ENCODE measurements around the gene ARFRP1. TPM values are rescaled to one million over a fixed set of nuclear protein-coding genes. Genes with fewer than 3 reads are reported as not detected.

ARFRP1 gene
- total and polyA plus RNA-seq, 2 of the 13 experiments (the other 11 are each of a cell fraction or from before 2014, with no cell fraction given): 32.0 to 51.1 TPM

DNA sequence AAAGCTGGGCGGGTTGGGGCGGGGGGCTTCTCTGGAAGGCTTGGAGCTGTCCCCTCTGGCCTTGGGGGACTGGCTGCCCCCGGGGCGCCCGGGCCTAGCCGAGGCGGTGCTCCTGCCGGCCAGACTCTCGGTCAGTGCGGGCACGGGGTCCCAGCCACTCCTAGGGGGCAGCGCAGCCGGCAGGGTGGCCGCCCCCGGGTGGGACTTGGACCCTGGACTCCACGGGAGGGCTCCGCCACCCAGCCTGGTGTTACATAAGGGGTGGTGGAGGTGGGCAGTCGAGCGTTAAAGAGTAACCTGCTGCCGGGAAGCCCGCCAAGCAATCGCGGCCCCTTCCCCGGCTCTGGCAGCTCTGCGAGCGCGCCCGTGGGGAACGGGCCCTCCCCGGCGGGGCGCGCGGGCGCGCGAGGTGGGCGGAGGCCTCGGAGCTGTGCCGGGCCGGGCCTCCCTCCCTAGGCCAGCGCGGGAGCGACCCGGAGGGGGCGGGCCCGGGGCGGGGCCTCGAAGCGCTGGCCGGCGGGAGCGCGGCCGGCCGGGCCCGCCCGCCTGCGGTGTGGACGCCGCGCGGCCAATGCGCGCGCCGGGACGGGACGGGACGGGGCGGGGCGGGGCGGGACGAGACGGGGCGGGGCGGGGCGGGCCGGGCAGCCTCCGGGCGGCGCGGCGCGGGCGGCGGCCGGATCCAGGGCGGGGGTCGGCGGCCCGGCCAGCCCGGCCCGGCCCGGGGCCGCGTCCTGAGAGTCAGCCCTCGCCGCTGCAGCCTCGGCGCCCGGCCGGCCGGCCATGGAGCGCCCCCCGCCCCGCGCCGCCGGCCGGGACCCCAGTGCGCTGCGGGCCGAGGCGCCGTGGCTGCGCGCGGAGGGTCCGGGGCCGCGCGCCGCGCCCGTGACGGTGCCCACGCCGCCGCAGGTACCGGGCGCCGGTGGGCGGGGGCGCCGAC is 31.6 kb upstream of the ARFRP1 start, which contains the start of gene SLC2A4RG (continued):
- TF ChIP-seq ZFX (CRISPR knock-in tag; IDR thresholded peaks at IDR 0.05; ENCODE audit: low read depth) (peak; percentile 89), TCF7L2 (IDR thresholded peaks at IDR 0.05; ENCODE audit: low read depth, low read length) (no peak), ZNF441 (CRISPR knock-in tag; IDR thresholded peaks at IDR 0.05; ENCODE audit: borderline replicate concordance) (0 out of 2 replicates have a peak, but pooled peaks have one; percentile 61), ZNF761 (CRISPR knock-in tag; conservative IDR thresholded peaks at IDR 0.05) (peak; percentile 48; the same call in 1 of the 2 replicates), ZNF850 (CRISPR knock-in tag; conservative IDR thresholded peaks at IDR 0.05) (no peak), ZNF546 (CRISPR knock-in tag; conservative IDR thresholded peaks at IDR 0.05) (0 out of 2 replicates have a peak, but pooled peaks have one; percentile 28), NFYC (CRISPR knock-in tag; IDR thresholded peaks at IDR 0.05) (no peak), KLF6 (CRISPR knock-in tag; IDR thresholded peaks at IDR 0.05) (peak; percentile 86; the same call in 1 of the 2 replicates), KDM4B (CRISPR knock-in tag; IDR thresholded peaks at IDR 0.05) (peak; percentile 89; the same call in 1 of the 2 replicates), ZNF549 (CRISPR knock-in tag; IDR thresholded peaks at IDR 0.05) (peak; percentile 77; the same call in 1 of the 2 replicates), SP1 (IDR thresholded peaks at IDR 0.05) (no peak), SP1 (CRISPR knock-in tag; IDR thresholded peaks at IDR 0.05) (peak; percentile 68), CENPT (CRISPR knock-in tag; IDR thresholded peaks at IDR 0.05; ENCODE audit: low read depth) (no peak), E2F2 (CRISPR knock-in tag; IDR thresholded peaks at IDR 0.05; ENCODE audit: borderline replicate concordance) (peak; percentile 95; the same call in 1 of the 2 replicates), TEAD3 (CRISPR knock-in tag; optimal IDR thresholded peaks at IDR 0.05; ENCODE audit: borderline replicate concordance) (peak; percentile 78), BORCS8-MEF2B (CRISPR knock-in tag; IDR thresholded peaks at IDR 0.05) (peak; percentile 88), ELF1 (CRISPR knock-in tag; IDR thresholded peaks at IDR 0.05) (peak; percentile 55), ZNF619 (CRISPR knock-in tag; IDR thresholded peaks at IDR 0.05) (peak; percentile 96; the same call in 1 of the 2 replicates), ZNF816 (CRISPR knock-in tag; IDR thresholded peaks at IDR 0.05; ENCODE audit: borderline replicate concordance) (peak; percentile 90), EZH2 (conservative IDR thresholded peaks at IDR 0.05; ENCODE audit: low read depth, low read length) (no peak), NCOA5 (CRISPR knock-in tag; IDR thresholded peaks at IDR 0.05) (no peak), NR1H2 (CRISPR knock-in tag; IDR thresholded peaks at IDR 0.05; ENCODE audit: borderline replicate concordance, low read depth) (peak; percentile 66; the same call in 1 of the 2 replicates), ZNF264 (CRISPR knock-in tag; IDR thresholded peaks at IDR 0.05) (peak; percentile 96), PTBP1 (IDR thresholded peaks at IDR 0.05; ENCODE audit: low read depth, low read length, poor library complexity, severe bottlenecking) (no peak)
